ENCODE results near the gene AP1B1.

DNA sequence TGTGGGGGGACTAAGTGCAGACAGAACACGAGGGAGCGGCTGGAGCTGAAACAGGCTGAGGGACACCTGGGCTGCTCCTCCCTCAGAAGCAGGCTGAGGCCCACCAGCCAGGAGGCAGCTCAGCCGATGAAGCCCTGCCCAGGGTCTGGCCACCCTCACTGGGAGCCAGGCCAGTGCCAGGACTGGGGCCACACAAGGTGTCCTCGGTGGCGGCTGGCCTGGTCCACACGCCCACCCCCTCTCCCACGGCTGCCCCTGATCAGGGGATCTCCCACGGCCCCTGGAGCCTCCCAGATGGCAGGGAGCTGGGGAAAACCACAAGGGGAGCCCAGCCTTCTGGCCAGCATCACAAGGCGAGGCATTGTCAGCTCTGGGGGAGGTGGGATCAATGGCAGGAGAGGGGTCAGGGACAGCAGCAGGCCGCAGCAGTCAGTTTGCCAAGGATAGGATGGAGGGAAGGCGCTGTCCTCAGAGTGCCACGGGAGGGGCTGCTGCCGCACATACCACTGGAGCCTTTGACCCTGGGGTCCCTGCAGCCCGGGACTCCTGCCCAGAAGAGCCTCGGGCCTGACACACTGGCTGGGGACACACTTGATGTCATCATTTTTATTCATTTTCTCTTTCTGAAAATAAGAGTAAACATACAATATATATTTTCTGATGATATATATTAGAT, 61.1 kb downstream of the AP1B1 start:
- TF ChIP-seq CTCF (IDR thresholded peaks at IDR 0.05) = no peak
- TF ChIP-seq POLR2A (IDR thresholded peaks at IDR 0.05) = no peak
- TF ChIP-seq EP300 (IDR thresholded peaks at IDR 0.05) = no peak

Measured in suprapubic skin (tissue), 3 donors.